Fibroblast of skin of right biceps (primary cell): ENCODE results near the gene SERTAD1.
A peak's percentile ranks its signal among the peaks of the same experiment; 100 is the strongest.

ENCODE experiments used
- DNase-seq: peaks from one replicate; pipeline ENCODE4 v3.0.0-alpha.2; 2013

SERTAD1 gene, protein sequence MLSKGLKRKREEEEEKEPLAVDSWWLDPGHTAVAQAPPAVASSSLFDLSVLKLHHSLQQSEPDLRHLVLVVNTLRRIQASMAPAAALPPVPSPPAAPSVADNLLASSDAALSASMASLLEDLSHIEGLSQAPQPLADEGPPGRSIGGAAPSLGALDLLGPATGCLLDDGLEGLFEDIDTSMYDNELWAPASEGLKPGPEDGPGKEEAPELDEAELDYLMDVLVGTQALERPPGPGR

DNA sequence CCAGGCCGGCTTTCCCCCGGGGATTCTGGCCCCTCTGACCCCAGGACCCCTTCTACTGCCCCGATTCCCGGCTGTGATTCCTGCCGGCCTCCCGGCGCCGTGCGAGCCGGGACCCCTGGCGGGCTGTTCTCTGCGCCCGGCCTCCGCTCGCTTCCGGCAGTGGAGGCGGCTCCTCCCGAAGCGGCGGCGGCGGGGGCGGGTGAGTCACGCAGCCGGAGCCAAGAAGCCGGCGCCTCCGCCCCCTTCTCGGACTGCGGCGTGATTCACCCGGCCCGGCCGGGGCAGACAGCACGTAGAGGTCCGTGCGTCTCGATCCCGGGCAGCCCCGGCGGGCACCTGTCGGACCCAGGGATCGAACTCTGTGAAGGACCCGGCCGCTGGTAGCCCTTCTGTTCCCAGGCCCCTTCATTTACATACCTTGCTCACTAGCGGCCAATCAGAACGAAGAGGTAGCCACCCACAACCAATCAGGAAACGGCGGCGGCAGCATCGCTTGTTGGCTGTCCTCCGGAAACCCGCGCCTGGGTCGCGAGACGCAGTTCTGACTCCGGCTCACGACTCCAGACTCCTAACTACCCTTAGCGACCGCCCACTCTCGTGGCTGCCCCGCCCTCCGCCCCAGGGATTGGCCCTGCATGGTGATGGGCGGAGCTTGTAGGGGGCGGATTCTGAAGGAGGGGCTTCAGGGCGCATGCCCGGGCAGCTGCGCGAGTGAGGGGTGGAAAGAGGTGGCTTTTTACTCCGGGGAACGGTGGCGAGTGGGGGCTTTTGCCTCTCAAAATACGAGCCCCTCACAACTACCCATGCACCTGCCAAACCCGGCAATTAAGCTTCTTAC is at the start of gene SERTAD1:
Gene SERTAD1 (minus strand): TSS at position 543 of the 838 bp plus-strand sequence. CDS start 2,446 bp downstream, outside the sequence.
- peak; percentile 99 for DNase-seq

DNA sequence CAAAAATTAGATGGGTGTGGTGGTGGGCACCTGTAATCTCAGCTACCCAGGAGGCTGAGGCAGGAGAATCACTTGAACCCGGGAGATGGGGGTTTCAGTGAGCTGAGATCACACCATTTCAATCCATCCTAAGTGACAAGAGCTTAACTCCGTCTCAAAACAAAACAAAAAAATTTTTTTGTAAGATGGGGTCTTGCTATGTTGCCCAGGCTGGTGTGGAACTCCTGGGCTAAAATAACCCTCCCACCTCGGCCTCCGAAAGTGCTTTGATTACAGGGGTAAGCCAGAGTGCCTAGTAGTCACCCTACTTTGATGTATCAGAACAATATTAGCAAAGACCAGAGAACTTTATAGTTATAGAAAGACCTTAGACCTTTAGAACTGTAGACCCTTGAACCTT is 48.9 kb upstream of the SERTAD1 start:
- no peak for DNase-seq

- DNase-seq, result no peak
Observed at GRCh38 chr19:40472516-40472915, 46.7 kb upstream of the SERTAD1 start.

DNA sequence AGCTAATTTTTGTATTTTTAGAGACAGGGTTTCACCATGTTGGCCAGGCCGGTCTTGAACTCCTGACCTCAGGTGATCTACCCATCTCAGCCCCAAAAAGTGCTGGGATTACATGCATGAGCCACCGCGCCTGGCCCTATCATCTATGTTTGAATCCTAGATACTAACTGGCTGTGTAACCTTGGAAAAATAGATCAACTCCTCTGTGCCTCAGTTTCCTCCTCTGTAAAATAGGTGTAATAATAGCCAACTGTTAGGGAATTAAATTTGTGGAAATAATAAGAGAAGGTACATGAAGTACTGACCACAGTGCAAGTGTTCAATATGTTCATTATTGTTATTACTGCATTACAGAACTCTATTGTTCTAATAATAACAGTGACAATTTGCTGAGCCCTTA is 45.3 kb upstream of the SERTAD1 start:
- DNase-seq, result no peak

- no peak for DNase-seq
Observed at GRCh38 chr19:40469011-40469410, 43.2 kb upstream of the SERTAD1 start.

DNA sequence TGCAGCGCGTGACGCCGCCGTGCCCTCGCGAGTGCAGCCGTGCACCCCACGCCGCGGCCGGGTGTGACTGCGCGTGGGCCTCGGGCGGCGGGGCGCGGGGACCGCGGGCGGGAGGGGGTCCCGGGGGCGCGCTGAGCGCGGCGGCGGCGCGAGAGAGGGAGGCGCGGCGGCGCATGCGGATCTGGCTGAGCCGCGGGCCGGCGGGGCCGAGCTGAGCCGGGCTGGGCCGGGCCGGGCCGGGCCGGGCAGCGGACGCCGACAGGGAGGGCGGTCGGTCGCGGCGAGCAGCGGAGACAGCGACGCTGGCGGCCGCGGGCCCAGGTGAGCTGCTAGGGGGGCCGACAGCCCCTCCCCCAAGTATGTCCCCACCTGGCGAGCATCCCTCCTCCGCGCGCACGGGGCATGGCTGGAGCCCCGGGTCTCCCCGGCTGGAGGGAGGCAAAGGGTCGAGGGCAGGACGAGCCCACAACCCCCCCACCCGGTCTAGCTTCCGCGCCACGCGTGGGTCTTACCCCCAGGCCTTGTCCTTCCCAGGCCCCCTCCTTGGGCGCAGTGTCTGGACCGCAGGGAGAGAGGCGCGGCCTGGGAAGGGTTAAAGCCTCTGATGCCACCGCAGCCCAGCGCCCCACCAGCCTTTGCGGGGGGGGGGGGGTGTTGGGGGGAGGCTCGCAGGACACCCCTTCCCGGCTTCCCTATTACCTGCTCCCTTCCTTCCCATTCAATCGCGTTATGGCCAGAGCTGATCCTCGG is 41.4 kb upstream of the SERTAD1 start, which contains the start of gene SPTBN4:
Gene SPTBN4 (plus strand): TSS at position 17 of the 750 bp plus-strand sequence. CDS start 5,621 bp downstream, outside the sequence.
- DNase-seq, result no peak

GRCh38 chr19:40466219-40466984 is 40.6 kb upstream of the SERTAD1 start:
- DNase-seq, result no peak

- DNase-seq, result peak; percentile 98
Observed at GRCh38 chr19:40465557-40466218, 39.9 kb upstream of the SERTAD1 start, which contains the start of gene BLVRB. Gene BLVRB, minus strand, starts transcription at chr19:40465745. Its CDS starts 57 bp downstream, at chr19:40465688.

- peak; percentile 70 for DNase-seq
Observed at GRCh38 chr19:40465025-40465556, 39.3 kb upstream of the SERTAD1 start.

GRCh38 chr19:40464059-40465024 is 38.5 kb upstream of the SERTAD1 start:
- DNase-seq, result peak; percentile 89

DNA sequence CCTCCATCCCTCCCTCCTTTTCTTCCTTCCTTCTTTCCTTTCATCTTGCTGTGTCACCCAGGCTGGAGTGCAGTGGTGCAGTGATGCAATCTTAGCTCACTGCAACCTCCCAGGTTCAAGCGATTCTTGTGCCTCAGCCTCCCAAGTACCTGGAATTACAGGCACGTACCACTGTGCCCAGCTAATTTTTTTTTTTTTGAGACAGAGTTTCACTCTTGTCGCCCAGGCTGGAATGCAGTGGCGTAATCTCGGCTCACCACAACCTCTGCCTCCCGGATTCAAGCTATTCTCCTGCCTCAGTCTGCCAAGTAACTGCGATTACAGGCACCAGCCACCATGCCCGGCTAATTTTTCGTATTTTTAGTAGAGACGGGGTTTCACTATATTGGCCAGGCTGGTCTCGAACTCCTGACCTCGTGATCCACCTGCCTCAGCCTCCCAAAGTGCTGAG is 37.8 kb upstream of the SERTAD1 start:
- DNase-seq, result peak; percentile 33

DNA sequence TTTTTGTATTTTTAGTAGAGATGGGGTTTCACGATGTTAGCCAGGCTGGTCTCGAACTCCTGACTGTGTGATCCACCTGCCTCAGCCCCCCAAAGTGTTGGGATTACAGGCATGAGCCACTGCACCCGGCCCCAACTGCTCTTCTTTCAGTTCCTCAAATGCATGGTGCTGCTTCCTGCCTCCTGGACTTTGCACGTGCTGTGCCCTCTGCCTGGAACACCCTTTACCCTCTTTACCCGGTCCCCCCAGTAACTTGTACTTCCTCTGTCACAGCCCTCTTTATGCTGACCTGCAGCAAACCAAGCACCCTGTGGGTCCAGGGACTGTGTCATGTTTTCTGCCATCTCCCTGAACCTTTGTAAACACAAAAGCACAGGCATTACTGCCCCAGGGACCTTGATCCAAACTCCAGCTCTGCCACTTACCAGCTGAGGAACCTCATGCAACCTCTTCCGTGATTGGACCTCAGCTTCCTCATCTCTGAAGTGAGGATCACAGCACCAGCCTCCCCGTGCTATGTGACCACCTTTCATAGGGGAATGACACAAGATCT is 36.0 kb upstream of the SERTAD1 start:
- no peak for DNase-seq

- DNase-seq, result no peak
Observed at GRCh38 chr19:40460185-40460584, 34.4 kb upstream of the SERTAD1 start.

DNA sequence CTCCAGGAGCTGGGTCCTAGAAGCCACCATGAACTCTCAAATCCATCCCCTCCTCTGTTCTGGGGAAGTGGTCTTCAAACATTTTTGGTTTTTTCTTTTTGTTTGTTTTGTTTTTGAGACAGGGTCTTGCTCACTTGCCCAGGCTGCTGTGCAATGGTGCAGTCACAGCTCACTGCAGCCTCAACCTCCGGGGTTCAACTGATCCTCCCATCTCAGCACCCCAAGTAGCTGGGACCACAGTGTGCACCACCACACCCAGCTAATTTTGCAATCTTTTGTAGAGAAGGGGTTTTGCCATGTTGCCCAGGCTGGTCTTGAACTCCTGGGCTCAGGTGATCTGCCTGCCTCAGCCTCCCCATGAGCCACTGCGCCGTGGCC is 32.8 kb upstream of the SERTAD1 start:
- no peak for DNase-seq

DNA sequence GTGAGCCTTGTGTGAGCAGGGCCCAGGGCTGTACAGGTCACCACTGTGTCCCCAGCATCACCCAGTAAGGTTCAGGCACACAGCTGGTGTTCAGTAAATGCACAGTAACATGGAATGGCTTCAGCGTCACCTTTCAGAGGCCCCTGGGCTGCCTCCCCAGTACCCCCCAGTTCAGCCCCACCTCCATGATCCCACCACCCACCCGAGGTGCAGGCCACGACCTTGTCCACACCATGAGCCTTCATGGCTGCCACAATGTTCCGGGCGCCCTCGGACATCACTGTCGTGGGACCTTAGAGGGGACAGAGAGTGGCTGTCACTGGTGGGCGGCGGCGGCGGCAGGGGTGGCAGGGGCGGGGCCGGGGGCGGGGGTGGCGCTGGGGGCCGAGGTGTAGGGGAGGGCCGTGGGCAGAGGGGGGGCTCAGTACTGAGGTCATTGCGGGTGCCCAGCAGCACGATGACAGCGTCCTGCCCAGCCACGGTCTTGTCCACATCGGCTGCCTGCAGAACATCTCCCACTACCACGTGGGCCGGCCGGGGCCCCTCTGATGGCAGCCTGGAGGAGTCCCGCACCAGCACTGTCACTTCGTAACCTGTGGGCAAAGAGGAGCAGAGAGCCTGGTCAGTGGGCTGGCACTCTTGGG is 32.3 kb upstream of the SERTAD1 start:
- DNase-seq, result no peak

- DNase-seq, result no peak
Observed at GRCh38 chr19:40457048-40457447, 31.3 kb upstream of the SERTAD1 start.

- DNase-seq, result peak; percentile 38
Observed at GRCh38 chr19:40453943-40454342, 28.2 kb upstream of the SERTAD1 start.

- DNase-seq, result no peak
Observed at GRCh38 chr19:40453151-40453735, 27.5 kb upstream of the SERTAD1 start.

DNA sequence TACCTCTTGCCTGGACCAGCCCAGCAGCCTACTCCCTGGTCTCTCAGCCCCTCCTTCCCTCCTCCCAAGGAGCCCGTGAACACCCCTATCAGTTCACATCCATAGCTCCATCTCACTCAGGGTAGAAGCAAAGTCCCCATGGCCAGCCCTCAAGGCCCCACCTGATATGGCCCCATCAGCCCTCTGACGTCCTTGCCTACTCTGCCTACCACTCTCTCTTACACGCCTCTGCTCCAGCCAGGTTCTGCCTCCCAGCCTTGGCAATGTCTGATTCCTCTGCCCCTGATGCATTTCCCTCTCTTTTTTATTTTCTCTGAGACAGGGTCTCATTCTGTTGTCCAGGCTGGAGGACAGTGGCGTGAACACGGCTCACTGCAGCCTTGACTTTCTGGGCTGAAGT is 26.2 kb upstream of the SERTAD1 start:
- DNase-seq, result no peak
